Upper lobe of left lung (tissue), 4 donors: ENCODE measurements around the gene ADGB.

Experiments used
- EP300 ChIP-seq, 4 donors: sonication (generic); formaldehyde crosslinking; IDR thresholded peaks; one replicate each; pipeline ENCODE4 v1.5.1; 2017; ENCODE audit warnings: antibody characterized with exemption in 4 of 4, control low read depth in 2 of 4
- POLR2A ChIP-seq, 4 donors: fragments of 450-650 bp; IDR thresholded peaks; one replicate each; pipeline ENCODE4 v1.5.1; 2016 to 2017; ENCODE audit warnings: antibody characterized with exemption in 4 of 4, mild to moderate bottlenecking in 2 of 4
- POLR2AphosphoS5 ChIP-seq, 2 donors: sonication (generic); formaldehyde crosslinking; IDR thresholded peaks; one replicate each; pipeline ENCODE4 v1.5.1; 2017; ENCODE audit warnings: antibody characterized with exemption in 2 of 2
- TF ChIP-seq, protein P1 (sequence below), 6 experiments: fragments of 450-650 bp in 4 of 6; fragments of 200-600 bp in 2 of 6; sonication (generic) in 2 of 6; IDR thresholded peaks; one replicate each; pipeline ENCODE4 v1.5.1; 2016 to 2019; ENCODE audit warnings: antibody characterized with exemption in 6 of 6

DNA sequence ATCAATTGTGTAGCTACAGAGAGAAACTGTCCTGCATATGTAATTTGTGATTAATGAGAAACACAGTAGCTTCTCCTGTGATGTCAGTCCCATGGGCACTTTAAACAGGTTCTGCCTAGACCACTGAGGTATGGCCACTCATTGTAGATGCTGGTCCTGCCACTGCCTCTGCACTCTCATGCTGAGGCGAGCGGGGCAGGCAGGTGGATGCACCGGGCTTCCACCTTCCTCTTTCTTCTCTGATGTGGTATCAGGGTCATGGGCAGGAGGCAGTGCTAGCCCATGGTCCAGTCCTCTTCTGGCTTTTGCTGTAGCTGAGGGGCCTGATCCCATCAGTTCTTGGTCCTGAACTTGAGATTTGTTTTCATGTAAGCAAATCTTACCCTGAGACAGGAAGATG lies 58.7 kb downstream of the ADGB start:
- TF ChIP-seq, protein P1, sequence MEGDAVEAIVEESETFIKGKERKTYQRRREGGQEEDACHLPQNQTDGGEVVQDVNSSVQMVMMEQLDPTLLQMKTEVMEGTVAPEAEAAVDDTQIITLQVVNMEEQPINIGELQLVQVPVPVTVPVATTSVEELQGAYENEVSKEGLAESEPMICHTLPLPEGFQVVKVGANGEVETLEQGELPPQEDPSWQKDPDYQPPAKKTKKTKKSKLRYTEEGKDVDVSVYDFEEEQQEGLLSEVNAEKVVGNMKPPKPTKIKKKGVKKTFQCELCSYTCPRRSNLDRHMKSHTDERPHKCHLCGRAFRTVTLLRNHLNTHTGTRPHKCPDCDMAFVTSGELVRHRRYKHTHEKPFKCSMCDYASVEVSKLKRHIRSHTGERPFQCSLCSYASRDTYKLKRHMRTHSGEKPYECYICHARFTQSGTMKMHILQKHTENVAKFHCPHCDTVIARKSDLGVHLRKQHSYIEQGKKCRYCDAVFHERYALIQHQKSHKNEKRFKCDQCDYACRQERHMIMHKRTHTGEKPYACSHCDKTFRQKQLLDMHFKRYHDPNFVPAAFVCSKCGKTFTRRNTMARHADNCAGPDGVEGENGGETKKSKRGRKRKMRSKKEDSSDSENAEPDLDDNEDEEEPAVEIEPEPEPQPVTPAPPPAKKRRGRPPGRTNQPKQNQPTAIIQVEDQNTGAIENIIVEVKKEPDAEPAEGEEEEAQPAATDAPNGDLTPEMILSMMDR (IDR thresholded peaks at IDR 0.05): no peak
- TF ChIP-seq POLR2AphosphoS5 (IDR thresholded peaks at IDR 0.05) (no peak), POLR2A (IDR thresholded peaks at IDR 0.05) (no peak), EP300 (IDR thresholded peaks at IDR 0.05) (no peak)
